Measurements from ENCODE around the gene NDST4. TPM values are rescaled to one million over a fixed set of nuclear protein-coding genes. Genes with fewer than 3 reads are reported as not detected.

The NDST4 gene
- total and polyA plus RNA-seq, 2 of the 13 experiments (the other 11 are each of a cell fraction or from before 2014, with no cell fraction given): not detected

DNA sequence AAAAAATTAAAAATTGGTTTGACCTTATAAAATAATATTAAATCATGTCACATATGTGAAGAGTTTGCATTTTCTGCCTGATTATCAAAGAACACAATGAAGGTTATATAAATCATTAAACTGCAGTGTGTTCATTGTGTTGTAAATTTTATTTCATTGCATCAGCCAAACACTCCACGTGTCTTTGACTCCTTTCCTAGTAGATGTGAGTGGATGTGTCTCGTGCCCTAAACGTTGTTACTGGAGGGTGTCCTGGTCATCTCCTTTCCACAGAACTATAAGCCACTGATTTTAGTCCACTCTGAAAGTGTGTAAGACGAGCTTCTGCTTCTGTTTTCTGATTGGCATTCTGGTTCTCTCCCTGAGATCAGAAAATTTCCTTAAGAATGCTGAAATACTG is 127.3 kb downstream of the NDST4 start:
- POLR2A ChIA-PET: no interaction called here
- Histone ChIP-seq H3K27me3 (ENCODE audit: control insufficient read depth in 1 of 2, insufficient read depth in 2 of 2, low read length in 2 of 2) (no peaks in the 10 kb centered on the region; a peak in 1 of 5 replicates), H3K36me3 (replicated peaks in 1 of 2; ENCODE audit: control insufficient read depth in 1 of 2, insufficient read depth in 2 of 2, low read length in 2 of 2) (no peaks in the 10 kb centered on the region), H2AFZ (ENCODE audit: low read length) (no peak overlapping the region), H3K4me3 (replicated peaks in 1 of 3; ENCODE audit: insufficient read depth in 1 of 3, low read depth in 2 of 3, low read length in 3 of 3) (no peak overlapping the region), H3K4me2 (ENCODE audit: low read depth, low read length) (no peak overlapping the region), H3K4me1 (ENCODE audit: insufficient read depth, low read length) (no peaks in the 10 kb centered on the region), H3K9me3 (ENCODE audit: low read length) (no peaks in the 10 kb centered on the region), H3K79me2 (ENCODE audit: insufficient read depth, low read length) (no peaks in the 10 kb centered on the region), H4K20me1 (ENCODE audit: insufficient read depth, low read length) (no peaks in the 10 kb centered on the region), H3K27ac (ENCODE audit: extremely low read length, insufficient read depth, low read length) (no peak overlapping the region), H3K9ac (ENCODE audit: insufficient read depth, low read depth, low read length) (no peak overlapping the region)
- 3% methylated on average over 4 of the region's 4 CpGs for WGBS (ENCODE audit: low lambda C conversion rate)
- no TSS peak for BruUV-seq (replicated peaks)
- in situ Hi-C loops (cut with HindIII; ENCODE audit: extremely low pct_ligation_motif_present, low pct_unique_long_range_greater_than_20kb): no loop called here
- FAIRE-seq (no peak), DNase-seq (ENCODE audit: low spot score) (no peak), ATAC-seq (no peak)
- no peak for TF ChIP-seq TAF15 (IDR thresholded peaks at IDR 0.05; ENCODE audit: low read depth, low read length, poor library complexity, severe bottlenecking)
- intact Hi-C loops (cut with micrococcal nuclease; ENCODE audit: unreplicated experiment): no loop called here
- CTCF ChIA-PET (ENCODE audit: low intra/inter-chr PET ratio, low total read pairs): no interaction called here

- Histone ChIP-seq H3K4me1 (ENCODE audit: insufficient read depth, low read length) (no peaks in the 10 kb centered on the region), H4K20me1 (ENCODE audit: insufficient read depth, low read length) (no peaks in the 10 kb centered on the region), H3K9ac (ENCODE audit: insufficient read depth, low read depth, low read length) (no peak overlapping the region), H3K4me2 (ENCODE audit: low read depth, low read length) (no peak overlapping the region), H3K79me2 (ENCODE audit: insufficient read depth, low read length) (no peaks in the 10 kb centered on the region), H3K27me3 (ENCODE audit: control insufficient read depth in 1 of 2, insufficient read depth in 2 of 2, low read length in 2 of 2) (no peaks in the 10 kb centered on the region; a peak in 1 of 5 replicates), H3K27ac (ENCODE audit: extremely low read length, insufficient read depth, low read length) (no peak overlapping the region), H3K36me3 (replicated peaks in 1 of 2; ENCODE audit: control insufficient read depth in 1 of 2, insufficient read depth in 2 of 2, low read length in 2 of 2) (no peaks in the 10 kb centered on the region), H3K9me3 (ENCODE audit: low read length) (no peaks in the 10 kb centered on the region), H2AFZ (ENCODE audit: low read length) (no peak overlapping the region), H3K4me3 (replicated peaks in 1 of 3; ENCODE audit: insufficient read depth in 1 of 3, low read depth in 2 of 3, low read length in 3 of 3) (no peak overlapping the region)
- in situ Hi-C loops (cut with HindIII; ENCODE audit: extremely low pct_ligation_motif_present, low pct_unique_long_range_greater_than_20kb) (no loop called here), intact Hi-C loops (cut with micrococcal nuclease; ENCODE audit: unreplicated experiment) (no loop called here)
- FAIRE-seq (no peak), DNase-seq (ENCODE audit: low spot score) (no peak), ATAC-seq (no peak)
- WGBS (ENCODE audit: low lambda C conversion rate): 41% methylated on average over 5 of the region's 5 CpGs
- no TSS peak for BruUV-seq (replicated peaks)
- POLR2A ChIA-PET: no interaction called here
- no peak for TF ChIP-seq KLF12 (CRISPR knock-in tag; IDR thresholded peaks at IDR 0.05; ENCODE audit: borderline replicate concordance)
- CTCF ChIA-PET (ENCODE audit: low intra/inter-chr PET ratio, low total read pairs): no interaction called here
Observed at GRCh38 chr4:114980932-114981708, 132.3 kb downstream of the NDST4 start.
